Prostate gland (tissue), 2 donors: Measurements from ENCODE around the gene LDLR. TPM values are rescaled to one million over a fixed set of nuclear protein-coding genes. Genes with fewer than 3 reads are reported as not detected.
"Not testable (repeated sequence)": the region's sequence is repeated elsewhere in the genome, so short reads cannot be mapped to it uniquely, and the experiment has no call there.

ENCODE experiments used
- DNase-seq: peaks from one replicate; pipeline ENCODE4 v3.0.0-alpha.2; 2019; ENCODE audit warnings: low spot score
- H3K27ac ChIP-seq, 2 donors: fragments of 200-600 bp; sonication (generic); 2 replicates each; pipeline ENCODE4 v1.5.1; 2017 to 2019
- H3K27me3 ChIP-seq: fragments of 200-600 bp; sonication (generic); replicated peaks from 2 replicates; pipeline ENCODE4 v1.5.1; 2019; ENCODE audit not compliant: insufficient read depth
- H3K36me3 ChIP-seq, 2 donors: fragments of 200-600 bp; sonication (generic); 1 replicate in 1 of 2; 2 replicates in 1 of 2; pipeline versions ENCODE4 v1.5.1 to v1.8.1; 2017 to 2019
- H3K4me1 ChIP-seq: fragments of 200-600 bp; sonication (generic); replicated peaks from 2 replicates; pipeline ENCODE4 v1.5.1; 2019
- H3K4me3 ChIP-seq, 2 donors: fragments of 200-600 bp; sonication (generic); 2 replicates each; pipeline ENCODE4 v1.5.1; 2017 to 2019
- H3K9me3 ChIP-seq: fragments of 200-600 bp; sonication (generic); 2 replicates; pipeline ENCODE4 v1.5.1; 2017
- POLR2A ChIP-seq: fragments of 450-650 bp; IDR thresholded peaks from one replicate; pipeline ENCODE4 v1.6.1; 2016; ENCODE audit warnings: antibody characterized with exemption, mild to moderate bottlenecking
- POLR2AphosphoS5 ChIP-seq: sonication (generic); formaldehyde crosslinking; IDR thresholded peaks from one replicate; pipeline ENCODE4 v1.6.1; 2017; ENCODE audit warnings: antibody characterized with exemption
- whole genome bisulfite sequencing: methylation state at CpG from one replicate; pipeline ENCODE4 v1.1.5; 2018; 5-methylcytosine and 5-hydroxymethylcytosine counted together
- intact Hi-C: fragments of 100-400 bp; cut with DNase I; formaldehyde crosslinking; loops from one replicate; pipeline ENCODE4 v1.14.2; 2022
- total RNA-seq, 2 donors: library from RNA; depleted of rRNA; stranded (reverse); fragments of >200 nt; gene quantifications; one replicate each; pipeline ENCODE4 v1.1.0, GENCODE V29; 2016
- TF ChIP-seq, protein P1 (sequence below), 4 experiments: fragments of 200-600 bp in 2 of 4; fragments of 450-650 bp in 2 of 4; sonication (generic) in 2 of 4; IDR thresholded peaks; 1 replicate in 3 of 4; 2 replicates in 1 of 4; pipeline ENCODE4 v1.5.1; 2016 to 2019; ENCODE audit warnings: antibody characterized with exemption in 4 of 4, mild to moderate bottlenecking in 2 of 4, moderate library complexity in 2 of 4

The LDLR gene
- total RNA-seq, 2 donors from 2014 or later: 17.4 to 41.5 TPM

DNA sequence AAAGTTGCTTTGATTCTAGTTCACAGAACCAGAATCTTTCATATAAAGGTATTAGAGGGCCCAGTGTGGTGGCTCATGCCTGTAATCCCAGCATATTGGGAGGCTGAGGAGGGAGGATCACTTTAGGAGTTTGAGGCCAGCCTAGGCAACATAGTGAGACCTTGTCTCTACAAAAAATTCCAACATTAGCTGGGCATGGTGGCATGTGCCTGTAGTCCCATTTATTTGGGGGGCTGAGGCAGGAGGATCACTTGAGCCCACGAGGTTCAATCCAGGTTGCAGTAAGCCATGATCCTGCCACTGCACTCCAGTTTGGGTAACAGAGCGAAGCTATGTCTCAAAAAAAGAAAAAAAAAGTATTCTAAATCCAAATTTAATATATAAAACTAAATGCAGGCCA, 9.1 kb downstream of the LDLR start:
- H3K27me3 ChIP-seq: no peaks in the 10 kb centered on the region
- no peaks in the 10 kb centered on the region for H3K9me3 ChIP-seq
- intact Hi-C loops: loop anchor here (10.0 kb wide), 1 partner anchor 64 kb away; no protein-coding TSS in a partner anchor
- TF ChIP-seq POLR2AphosphoS5 (no peak), POLR2A (no peak)
- TF ChIP-seq, protein P1, sequence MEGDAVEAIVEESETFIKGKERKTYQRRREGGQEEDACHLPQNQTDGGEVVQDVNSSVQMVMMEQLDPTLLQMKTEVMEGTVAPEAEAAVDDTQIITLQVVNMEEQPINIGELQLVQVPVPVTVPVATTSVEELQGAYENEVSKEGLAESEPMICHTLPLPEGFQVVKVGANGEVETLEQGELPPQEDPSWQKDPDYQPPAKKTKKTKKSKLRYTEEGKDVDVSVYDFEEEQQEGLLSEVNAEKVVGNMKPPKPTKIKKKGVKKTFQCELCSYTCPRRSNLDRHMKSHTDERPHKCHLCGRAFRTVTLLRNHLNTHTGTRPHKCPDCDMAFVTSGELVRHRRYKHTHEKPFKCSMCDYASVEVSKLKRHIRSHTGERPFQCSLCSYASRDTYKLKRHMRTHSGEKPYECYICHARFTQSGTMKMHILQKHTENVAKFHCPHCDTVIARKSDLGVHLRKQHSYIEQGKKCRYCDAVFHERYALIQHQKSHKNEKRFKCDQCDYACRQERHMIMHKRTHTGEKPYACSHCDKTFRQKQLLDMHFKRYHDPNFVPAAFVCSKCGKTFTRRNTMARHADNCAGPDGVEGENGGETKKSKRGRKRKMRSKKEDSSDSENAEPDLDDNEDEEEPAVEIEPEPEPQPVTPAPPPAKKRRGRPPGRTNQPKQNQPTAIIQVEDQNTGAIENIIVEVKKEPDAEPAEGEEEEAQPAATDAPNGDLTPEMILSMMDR (IDR thresholded peaks at IDR 0.05): no peak
- 97% methylated on average over 2 of the region's 2 CpGs for WGBS
- peaks cover 2% of the 10 kb centered on the region for H3K4me1 ChIP-seq
- peaks cover 0 to 7% of the 10 kb centered on the region in 2 donors for H3K36me3 ChIP-seq
- no peak overlapping the region for H3K27ac ChIP-seq
- H3K4me3 ChIP-seq: no peak overlapping the region
- no peak for DNase-seq

DNA sequence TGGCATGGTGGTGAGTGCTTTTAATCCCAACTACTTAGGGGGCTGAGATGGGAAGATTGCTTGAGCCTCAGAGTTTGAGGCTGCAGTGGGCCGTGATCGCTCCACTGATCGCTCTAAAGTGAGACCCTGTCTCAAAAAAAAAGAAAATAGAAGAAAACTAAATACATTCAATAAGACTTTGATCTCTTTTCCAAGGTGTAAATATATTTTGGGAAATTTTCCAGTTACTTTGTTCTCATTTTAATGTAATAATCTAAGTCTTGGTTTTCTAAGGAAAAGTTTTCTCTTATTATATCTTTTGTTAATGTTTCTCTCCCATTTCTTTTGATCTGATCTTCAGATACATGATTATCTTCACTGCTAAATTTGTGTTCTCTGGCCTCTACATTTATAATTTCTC, 9.6 kb downstream of the LDLR start:
- no peak overlapping the region for H3K4me3 ChIP-seq
- no peaks in the 10 kb centered on the region for H3K27me3 ChIP-seq
- H3K27ac ChIP-seq: no peak overlapping the region
- no peaks in the 10 kb centered on the region for H3K9me3 ChIP-seq
- TF ChIP-seq, protein P1 (IDR thresholded peaks at IDR 0.05): no peak
- TF ChIP-seq POLR2AphosphoS5 (no peak), POLR2A (no peak)
- no peak for DNase-seq
- H3K36me3 ChIP-seq: peaks cover 0 to 7% of the 10 kb centered on the region in 2 donors
- intact Hi-C loops: loop anchor here (10.0 kb wide), 1 partner anchor 64 kb away; no protein-coding TSS in a partner anchor
- peaks cover 2% of the 10 kb centered on the region for H3K4me1 ChIP-seq
- WGBS: 82% methylated on average over 3 of the region's 3 CpGs

DNA sequence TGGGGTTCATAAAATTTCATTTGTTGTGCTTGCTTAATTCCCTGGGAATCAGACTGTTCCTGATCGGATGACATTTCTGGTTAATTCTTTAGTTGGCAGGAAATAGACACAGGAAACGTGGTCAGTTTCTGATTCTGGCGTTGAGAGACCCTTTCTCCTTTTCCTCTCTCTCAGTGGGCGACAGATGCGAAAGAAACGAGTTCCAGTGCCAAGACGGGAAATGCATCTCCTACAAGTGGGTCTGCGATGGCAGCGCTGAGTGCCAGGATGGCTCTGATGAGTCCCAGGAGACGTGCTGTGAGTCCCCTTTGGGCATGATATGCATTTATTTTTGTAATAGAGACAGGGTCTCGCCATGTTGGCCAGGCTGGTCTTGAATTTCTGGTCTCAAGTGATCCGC, 10.8 kb downstream of the LDLR start:
- intact Hi-C loops: no loop called here
- WGBS: 80% methylated on average over 12 of the region's 12 CpGs
- Histone ChIP-seq H3K27me3 (no peaks in the 10 kb centered on the region), H3K36me3 (peaks cover 0 to 7% of the 10 kb centered on the region in 2 donors), H3K9me3 (no peaks in the 10 kb centered on the region), H3K4me1 (no peaks in the 10 kb centered on the region), H3K27ac (no peak overlapping the region), H3K4me3 (no peak overlapping the region)
- no peak for TF ChIP-seq POLR2AphosphoS5
- no peak for DNase-seq

DNA sequence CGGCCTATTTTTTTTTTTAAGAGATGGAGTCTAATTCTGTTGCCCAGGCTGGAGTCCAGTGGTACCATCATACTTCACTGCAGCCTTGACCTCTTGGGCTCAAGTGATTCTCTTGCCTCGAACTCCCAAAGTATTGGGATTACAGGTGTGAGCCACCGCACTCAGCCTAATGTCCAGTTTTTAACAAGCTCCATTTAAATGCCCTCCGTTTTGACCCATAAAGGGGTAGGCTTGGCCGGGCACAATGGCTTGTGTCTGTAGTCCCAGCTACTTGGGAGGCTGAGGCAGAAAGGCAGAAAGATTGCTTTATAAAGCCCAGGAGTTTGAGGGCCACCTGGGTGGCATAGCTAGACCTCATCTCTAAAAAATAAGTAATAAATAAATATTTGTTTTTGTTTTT, 11.8 kb downstream of the LDLR start:
- Histone ChIP-seq H3K27ac (no peak overlapping the region), H3K27me3 (no peaks in the 10 kb centered on the region), H3K36me3 (peaks cover 0 to 8% of the 10 kb centered on the region in 2 donors), H3K9me3 (no peaks in the 10 kb centered on the region), H3K4me3 (no peak overlapping the region), H3K4me1 (no peaks in the 10 kb centered on the region)
- intact Hi-C loops: no loop called here
- TF ChIP-seq, protein P1 (IDR thresholded peaks at IDR 0.05): no peak
- TF ChIP-seq POLR2AphosphoS5 (no peak), POLR2A (no peak)
- no peak for DNase-seq
- WGBS: 90% methylated on average over 5 of the region's 5 CpGs

DNA sequence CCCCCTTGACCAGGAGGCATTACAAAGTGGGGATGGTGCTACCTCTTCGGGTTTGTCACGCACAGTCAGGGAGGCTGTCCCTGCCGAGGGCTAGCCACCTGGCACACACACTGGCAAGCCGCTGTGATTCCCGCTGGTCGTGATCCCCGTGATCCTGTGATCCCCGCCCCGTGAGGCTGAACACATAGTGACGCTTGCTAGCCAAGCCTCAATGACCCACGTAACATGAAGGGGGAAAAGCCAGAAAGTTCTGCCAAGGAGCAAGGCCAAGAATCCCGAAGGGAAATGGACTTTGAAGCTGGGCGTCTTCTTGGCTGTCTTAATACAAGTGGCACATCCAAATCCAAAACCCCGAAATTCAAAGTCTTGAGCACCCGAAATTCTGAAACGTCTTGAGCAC, 13.7 kb downstream of the LDLR start:
- no peaks in the 10 kb centered on the region for H3K9me3 ChIP-seq
- no peaks in the 10 kb centered on the region for H3K4me1 ChIP-seq
- no peak overlapping the region for H3K27ac ChIP-seq
- no peaks in the 10 kb centered on the region for H3K27me3 ChIP-seq
- peaks cover 0 to 23% of the 10 kb centered on the region in 2 donors for H3K36me3 ChIP-seq
- intact Hi-C loops: no loop called here
- WGBS: 92% methylated on average over 16 of the region's 16 CpGs
- TF ChIP-seq POLR2AphosphoS5 (no peak), POLR2A (no peak)
- TF ChIP-seq, protein P1 (IDR thresholded peaks at IDR 0.05): no peak
- DNase-seq: no peak
- H3K4me3 ChIP-seq: no peak overlapping the region

DNA sequence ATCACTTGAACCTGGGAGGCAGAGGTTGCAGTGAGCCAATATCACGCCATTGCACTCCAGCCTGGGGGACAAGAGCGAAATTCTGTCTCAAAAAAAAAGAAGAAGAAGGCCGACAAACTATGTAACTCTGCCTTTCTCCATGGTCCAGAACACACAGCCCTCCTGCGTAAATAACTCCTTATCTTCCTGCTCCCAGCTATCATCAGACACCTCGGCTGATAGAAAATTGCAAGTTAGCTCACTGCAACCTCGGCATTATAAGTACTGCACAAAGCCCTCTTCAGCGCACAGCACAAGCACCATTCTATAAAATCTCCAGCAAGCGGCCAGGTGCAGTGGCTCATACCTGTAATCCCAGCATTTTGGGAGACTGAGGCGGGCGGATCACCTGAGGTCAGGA, 14.4 kb downstream of the LDLR start:
- H3K9me3 ChIP-seq, H3K27ac ChIP-seq, intact Hi-C loops, H3K27me3 ChIP-seq, DNase-seq, H3K4me3 ChIP-seq, H3K4me1 ChIP-seq: not testable (repeated sequence)
- WGBS: 87% methylated on average over 10 of the region's 10 CpGs
- peaks cover 0 to 23% of the 10 kb centered on the region in 2 donors for H3K36me3 ChIP-seq
